ENCODE results near the gene GNG12.

DNA sequence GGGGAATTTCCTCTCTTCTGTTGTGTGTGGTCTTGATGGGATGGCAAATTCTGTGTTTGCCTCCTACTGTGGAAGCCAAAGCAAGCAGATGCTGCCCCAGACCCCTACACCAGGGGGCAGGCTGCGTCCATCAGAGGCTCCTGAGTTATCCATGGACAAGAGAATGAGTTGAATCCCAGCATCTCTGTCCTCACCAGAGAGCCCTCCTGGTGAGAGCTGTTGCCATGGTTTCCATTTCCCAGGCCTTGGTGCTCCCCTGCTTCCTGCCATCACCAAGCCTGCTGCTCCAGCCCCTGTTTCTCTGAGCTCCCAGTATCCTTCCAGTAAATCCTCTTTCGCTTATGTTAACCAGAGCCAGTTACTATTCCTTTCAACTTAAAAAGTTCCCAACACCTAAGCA is 20.4 kb upstream of the GNG12 start:
- TF ChIP-seq, protein P1, sequence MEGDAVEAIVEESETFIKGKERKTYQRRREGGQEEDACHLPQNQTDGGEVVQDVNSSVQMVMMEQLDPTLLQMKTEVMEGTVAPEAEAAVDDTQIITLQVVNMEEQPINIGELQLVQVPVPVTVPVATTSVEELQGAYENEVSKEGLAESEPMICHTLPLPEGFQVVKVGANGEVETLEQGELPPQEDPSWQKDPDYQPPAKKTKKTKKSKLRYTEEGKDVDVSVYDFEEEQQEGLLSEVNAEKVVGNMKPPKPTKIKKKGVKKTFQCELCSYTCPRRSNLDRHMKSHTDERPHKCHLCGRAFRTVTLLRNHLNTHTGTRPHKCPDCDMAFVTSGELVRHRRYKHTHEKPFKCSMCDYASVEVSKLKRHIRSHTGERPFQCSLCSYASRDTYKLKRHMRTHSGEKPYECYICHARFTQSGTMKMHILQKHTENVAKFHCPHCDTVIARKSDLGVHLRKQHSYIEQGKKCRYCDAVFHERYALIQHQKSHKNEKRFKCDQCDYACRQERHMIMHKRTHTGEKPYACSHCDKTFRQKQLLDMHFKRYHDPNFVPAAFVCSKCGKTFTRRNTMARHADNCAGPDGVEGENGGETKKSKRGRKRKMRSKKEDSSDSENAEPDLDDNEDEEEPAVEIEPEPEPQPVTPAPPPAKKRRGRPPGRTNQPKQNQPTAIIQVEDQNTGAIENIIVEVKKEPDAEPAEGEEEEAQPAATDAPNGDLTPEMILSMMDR (conservative IDR thresholded peaks at IDR 0.05; ENCODE audit: low read length): peak; percentile 84
- TF ChIP-seq EZH2phosphoT487 (IDR thresholded peaks at IDR 0.05; ENCODE audit: borderline replicate concordance): no peak
